ENCODE results near the gene DDX10. TPM values are rescaled to one million over a fixed set of nuclear protein-coding genes. Genes with fewer than 3 reads are reported as not detected.

The DDX10 gene
- total RNA-seq, 1 experiment from 2014 or later: 48.3 TPM

GRCh38 chr11:108793138-108793537 lies 128.3 kb downstream of the DDX10 start:
- Histone ChIP-seq H2BK120ac (ENCODE audit: low read depth, low read length, poor library complexity, severe bottlenecking) (no peak overlapping the region), H3K14ac (ENCODE audit: insufficient read depth, low read length) (no peak overlapping the region), H3K56ac (ENCODE audit: insufficient read length, low read depth, low read length) (no peak overlapping the region), H4K5ac (ENCODE audit: insufficient read length, low read depth, low read length) (no peak overlapping the region), H4K20me1 (ENCODE audit: control insufficient read depth, insufficient read depth, insufficient read length) (no peaks in the 10 kb centered on the region), H2BK15ac (ENCODE audit: low read depth, low read length) (no peak overlapping the region), H3T11ph (ENCODE audit: low read length) (no peak overlapping the region), H3K18ac (ENCODE audit: insufficient read length, low read depth, low read length) (no peak overlapping the region), H3K4ac (ENCODE audit: low read depth, low read length) (no peak overlapping the region), H3K9ac (ENCODE audit: extremely low read depth, insufficient read length, low read length) (no peak overlapping the region), H2AK5ac (ENCODE audit: insufficient read length, low read length) (no peak overlapping the region), H2AFZ (ENCODE audit: low read length) (no peak overlapping the region), H2BK12ac (ENCODE audit: insufficient read length, low read depth, low read length) (no peak overlapping the region), H3K4me2 (ENCODE audit: insufficient read depth, insufficient read length, low read length) (no peak overlapping the region), H2BK20ac (ENCODE audit: low read depth, low read length, poor library complexity, severe bottlenecking) (no peak overlapping the region), H3K4me1 (ENCODE audit: insufficient read depth, low read length) (peaks cover 10% of the 10 kb centered on the region; the same call in 1 of the 2 replicates), H3K23ac (ENCODE audit: insufficient read length, low read depth, low read length) (no peak overlapping the region), H3K23me2 (ENCODE audit: insufficient read length, low read depth, low read length, poor library complexity, severe bottlenecking) (no peaks in the 10 kb centered on the region), H4K91ac (ENCODE audit: insufficient read length, low read depth, low read length) (no peak overlapping the region), H3K79me2 (ENCODE audit: insufficient read depth, low read length) (no peaks in the 10 kb centered on the region; the same call in 1 of the 2 replicates), H2BK5ac (ENCODE audit: insufficient read length, low read length) (no peak overlapping the region), H3K9me3 (ENCODE audit: control insufficient read depth, low read depth, low read length) (no peaks in the 10 kb centered on the region), H4K8ac (replicated peaks; ENCODE audit: insufficient read length, low read depth, low read length) (no peak overlapping the region), H3K27me3 (ENCODE audit: insufficient read depth, low read length) (no peaks in the 10 kb centered on the region), H3K27ac (ENCODE audit: insufficient read length, low read depth, low read length) (no peak overlapping the region), H3K79me1 (ENCODE audit: insufficient read depth, low read depth, low read length, poor library complexity, severe bottlenecking) (peaks cover 4% of the 10 kb centered on the region)
- Mint-ChIP-seq H3K36me3 (ENCODE audit: insufficient read depth in 1 of 3, low read depth in 3 of 3) (peaks cover 0 to 2% (median 0%) of the 10 kb centered on the region in 3 experiments; a peak in 1 of 7 replicates), H3K4me3 (no peak overlapping the region), H3K9me3 (no peaks in the 10 kb centered on the region), H3K27me3 (ENCODE audit: low read depth) (no peaks in the 10 kb centered on the region), H3K4me1 (peaks cover 31 to 37% of the 10 kb centered on the region in 2 experiments), H3K27ac (no peak overlapping the region)
- no CpG with 5 or more reads among the region's 2 CpGs for WGBS (ENCODE audit: extremely low coverage, insufficient read length, low lambda C conversion rate)
- no peak for TF ChIP-seq CTCF (conservative IDR thresholded peaks at IDR 0.05)
- no peak for DNase-seq
